HG02870 (cell line): ENCODE data around the gene UBE2U.

Experiments
- ATAC-seq: cut with Tn5 transposase; IDR thresholded peaks from one replicate; pipeline ENCODE4 v1.9.1; 2021; ENCODE audit warnings: mild to moderate bottlenecking, moderate library complexity; ENCODE audit not compliant: unreplicated experiment

Gene UBE2U, protein sequence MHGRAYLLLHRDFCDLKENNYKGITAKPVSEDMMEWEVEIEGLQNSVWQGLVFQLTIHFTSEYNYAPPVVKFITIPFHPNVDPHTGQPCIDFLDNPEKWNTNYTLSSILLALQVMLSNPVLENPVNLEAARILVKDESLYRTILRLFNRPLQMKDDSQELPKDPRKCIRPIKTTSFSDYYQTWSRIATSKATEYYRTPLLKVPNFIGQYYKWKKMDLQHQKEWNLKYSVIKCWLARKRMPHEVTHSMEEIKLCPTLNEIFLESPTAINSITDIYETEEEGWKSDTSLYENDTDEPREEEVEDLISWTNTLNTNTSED

GRCh38 chr1:64203420-64203819, at the start of gene UBE2U:
Gene UBE2U, plus strand, starts transcription at chr1:64203623. Its CDS starts 428 bp downstream, at chr1:64204051.
- no peak for ATAC-seq

GRCh38 chr1:64155278-64155677, 48.1 kb upstream of the UBE2U start:
- no peak for ATAC-seq

DNA sequence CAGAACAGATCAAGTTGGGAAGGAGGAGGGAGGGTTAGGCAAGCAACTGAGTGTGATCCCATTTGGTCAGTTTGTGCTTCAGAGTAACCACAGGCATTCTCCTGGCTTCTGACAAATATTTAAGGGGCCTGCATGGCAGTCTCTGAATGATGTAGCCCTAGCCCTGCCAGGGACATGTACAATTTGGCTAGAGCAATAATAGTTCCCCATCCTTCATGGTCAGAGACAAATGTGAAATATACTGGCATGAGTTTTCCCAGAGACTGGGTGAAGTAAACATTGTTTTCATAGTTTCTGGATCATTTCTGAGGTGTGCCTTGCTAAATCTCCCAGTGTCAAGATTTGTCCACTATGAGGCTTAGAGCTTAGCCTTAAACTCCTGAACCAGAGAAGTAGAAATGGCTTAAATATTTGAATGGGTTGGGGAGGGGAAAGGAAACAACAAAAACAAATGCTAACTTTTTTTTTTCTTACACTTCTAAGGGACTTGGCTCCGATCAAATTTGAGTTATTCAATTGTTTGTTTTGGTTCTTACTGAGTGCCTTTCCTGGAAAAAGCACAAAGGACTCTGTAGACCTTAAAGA, 42.0 kb upstream of the UBE2U start:
- ATAC-seq, result no peak

GRCh38 chr1:64162151-64162550, 41.3 kb upstream of the UBE2U start:
- no peak for ATAC-seq

- no peak for ATAC-seq
Measured at GRCh38 chr1:64162804-64163203, 40.6 kb upstream of the UBE2U start.

- ATAC-seq, result no peak
Measured at GRCh38 chr1:64163431-64163830, 40.0 kb upstream of the UBE2U start.

DNA sequence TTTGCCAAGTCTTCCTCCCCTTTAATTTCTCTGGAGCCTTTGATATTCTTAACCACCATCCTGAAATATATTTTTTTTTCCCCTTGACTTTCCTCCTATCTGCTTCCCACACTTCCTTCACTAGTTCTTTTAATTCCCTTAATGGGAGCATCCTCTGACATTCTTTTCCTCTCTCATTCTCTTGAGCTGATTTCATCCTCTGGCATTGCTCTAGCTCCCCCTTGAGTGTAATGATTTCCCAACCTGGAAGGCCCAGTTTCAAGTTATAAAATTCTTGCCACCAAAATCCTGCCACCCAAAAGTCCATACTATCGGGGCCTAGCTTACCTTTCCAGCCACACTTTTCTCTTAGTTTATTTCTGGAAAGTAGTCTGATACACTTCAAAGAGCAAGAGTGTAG, 39.5 kb upstream of the UBE2U start:
- no peak for ATAC-seq

GRCh38 chr1:64166629-64167028, 36.8 kb upstream of the UBE2U start:
- no peak for ATAC-seq

GRCh38 chr1:64167176-64167575, 36.2 kb upstream of the UBE2U start:
- ATAC-seq, result no peak

DNA sequence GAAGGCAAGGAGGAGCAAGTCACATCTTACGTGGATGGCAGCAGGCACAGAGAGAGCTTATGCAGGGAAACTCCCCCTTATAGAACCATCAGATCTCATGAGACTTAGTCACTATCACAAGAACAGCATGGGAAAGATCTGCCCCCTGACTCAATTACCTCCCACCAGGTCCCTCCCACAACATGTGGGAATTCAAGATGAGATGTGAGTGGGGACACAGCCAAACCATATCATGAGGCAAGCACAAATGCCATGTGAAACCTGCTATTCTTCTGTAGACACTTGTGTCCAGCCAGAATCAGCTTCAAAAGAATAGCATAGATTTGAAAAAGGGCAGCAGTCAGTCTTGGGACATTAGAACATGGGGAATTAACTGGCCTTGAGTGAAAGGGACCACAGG, 32.2 kb upstream of the UBE2U start:
- no peak for ATAC-seq

DNA sequence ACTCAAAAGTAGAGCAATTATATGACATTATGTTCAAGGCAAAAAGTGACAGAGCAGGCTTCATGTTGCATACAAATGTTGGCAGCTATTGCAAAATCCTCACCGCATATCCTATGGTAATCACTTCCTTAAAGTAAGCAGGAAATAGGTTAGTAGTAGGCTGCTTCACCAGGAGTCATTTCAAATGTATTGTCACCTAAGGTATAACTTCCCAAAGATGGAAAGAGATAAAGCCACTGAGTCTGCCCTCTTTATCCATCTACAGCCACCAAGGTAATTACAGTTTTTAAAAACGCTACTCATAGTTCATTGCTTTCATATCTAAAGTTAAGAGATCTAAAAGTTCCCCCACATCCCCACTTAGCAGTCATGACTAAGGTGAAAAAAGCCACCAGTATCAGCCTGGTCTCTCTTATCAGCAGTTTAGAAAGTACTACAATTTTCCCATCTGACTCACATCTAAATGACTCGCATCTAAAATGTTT, 31.6 kb upstream of the UBE2U start:
- peak; percentile 86 for ATAC-seq

DNA sequence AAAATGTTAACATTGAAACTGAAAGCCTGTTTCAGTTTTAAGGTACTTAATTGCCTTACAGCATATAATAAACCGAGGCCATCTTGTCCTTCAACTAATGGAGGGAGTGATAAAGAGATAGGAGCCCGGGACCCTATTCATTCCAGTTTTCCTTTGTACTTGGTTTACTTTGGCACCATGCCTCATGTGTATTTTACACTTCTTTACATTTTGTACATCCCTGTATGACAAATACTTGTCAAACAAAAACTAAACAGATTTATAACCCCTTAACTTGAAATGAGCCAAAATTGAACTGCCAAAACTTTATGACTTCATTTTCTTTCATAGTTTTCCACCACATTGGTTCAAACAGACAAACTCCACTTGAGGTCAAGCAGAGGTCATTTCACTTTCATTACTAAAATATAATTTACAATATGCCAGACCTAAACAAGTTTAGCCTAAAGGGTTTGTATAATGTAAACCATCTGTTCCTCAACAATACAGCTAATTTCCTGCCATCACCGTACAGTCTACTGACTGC, 30.9 kb upstream of the UBE2U start:
- ATAC-seq, result peak; percentile 50

DNA sequence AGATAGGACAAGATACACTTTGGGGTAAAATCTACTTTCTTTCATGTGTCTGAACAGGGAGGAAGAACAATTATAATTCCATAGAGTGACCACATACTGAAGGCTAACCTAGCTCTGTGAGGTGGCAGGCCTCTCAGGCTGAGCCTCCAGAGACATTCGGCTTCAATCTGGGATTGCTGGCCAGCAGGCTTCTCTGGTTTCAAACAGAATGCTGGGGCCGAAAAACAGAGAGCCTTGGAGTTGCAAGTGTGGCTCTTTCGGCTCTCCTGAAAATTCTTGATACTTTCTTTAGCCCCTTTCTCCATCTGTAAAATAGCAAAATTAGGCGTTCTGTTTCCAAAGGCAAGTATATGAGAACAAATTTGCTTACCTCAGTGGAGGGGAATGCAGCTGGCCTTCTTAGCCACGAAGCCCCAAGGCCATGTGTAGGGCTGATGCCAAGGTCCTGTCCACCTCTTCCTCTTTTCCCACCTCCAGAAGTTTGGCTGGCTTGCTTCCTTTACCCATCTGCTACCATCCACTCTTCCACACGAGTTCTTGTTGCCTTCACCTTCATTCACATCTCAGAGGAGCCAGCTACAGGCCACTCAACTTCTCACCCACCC, 30.0 kb upstream of the UBE2U start:
- no peak for ATAC-seq

DNA sequence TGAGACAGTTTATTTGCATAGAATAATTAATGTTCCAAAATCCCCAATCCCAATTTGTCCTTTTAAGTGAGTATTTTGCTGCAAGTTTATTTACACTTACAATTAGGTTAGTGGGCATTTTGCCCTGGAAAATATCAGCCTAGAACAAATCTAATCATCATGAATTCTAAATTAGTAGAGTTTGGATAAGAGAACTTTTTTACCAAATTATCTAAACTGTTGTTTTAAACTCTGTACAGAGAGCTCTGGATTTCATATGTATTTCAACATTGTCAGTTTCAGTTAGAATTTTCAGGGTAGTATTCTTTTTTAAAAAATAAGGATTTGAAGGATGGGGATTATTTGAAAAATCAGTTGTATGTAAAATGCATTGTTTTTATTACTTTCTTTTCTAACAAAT, 27.8 kb upstream of the UBE2U start:
- ATAC-seq, result no peak

GRCh38 chr1:64176659-64177058, 26.8 kb upstream of the UBE2U start:
- no peak for ATAC-seq

DNA sequence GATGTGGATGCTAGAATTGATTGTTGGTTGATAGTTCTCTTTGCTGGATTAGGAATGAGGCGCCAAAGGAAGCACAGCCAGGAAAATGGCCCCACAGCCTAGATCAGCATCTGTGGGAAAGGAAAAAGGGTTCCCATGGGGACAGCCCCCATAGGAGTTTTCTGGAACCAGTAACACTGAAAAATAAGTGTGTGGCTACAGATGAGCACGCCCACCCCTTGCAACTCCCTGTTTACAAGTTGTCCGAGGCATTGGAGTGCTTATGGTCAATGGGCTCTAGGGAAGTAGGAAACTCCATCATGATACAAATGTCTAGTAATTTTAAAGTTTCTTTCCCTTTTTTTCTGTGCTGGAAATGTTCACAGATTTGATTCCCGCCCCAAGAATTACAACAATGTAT, 23.8 kb upstream of the UBE2U start:
- no peak for ATAC-seq

GRCh38 chr1:64182207-64182606, 21.2 kb upstream of the UBE2U start:
- ATAC-seq, result no peak

DNA sequence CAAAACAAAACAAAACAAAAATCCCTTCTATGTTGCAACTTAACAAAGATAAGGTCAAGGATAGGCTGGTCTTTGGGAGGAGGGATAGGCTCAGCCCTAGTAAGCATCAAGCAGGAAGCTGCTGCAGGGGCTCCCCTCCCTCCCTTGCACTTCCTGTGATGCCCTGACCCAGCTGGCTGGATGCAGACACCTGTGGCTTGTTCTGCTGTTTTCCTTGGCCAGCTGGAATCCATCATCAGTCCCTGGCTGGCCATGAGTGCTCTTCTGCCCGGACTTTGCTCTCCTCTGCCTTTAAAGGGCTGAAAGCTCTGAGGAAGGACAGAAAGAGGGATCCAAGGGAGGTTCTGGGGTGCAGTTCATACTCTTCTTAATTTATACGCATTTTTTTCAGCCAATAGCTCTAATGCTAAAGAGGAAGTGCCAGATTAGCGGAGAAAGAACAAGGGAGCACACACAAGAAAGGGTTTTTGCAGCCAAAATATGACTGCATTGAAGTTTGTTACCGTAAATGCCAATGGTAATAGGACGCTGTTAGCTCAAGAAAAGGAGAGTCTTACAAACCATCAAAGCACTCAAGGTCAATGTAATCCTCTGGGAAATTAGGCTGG, 19.9 kb upstream of the UBE2U start:
- no peak for ATAC-seq

- ATAC-seq, result no peak
Measured at GRCh38 chr1:64184003-64184440, 19.4 kb upstream of the UBE2U start.

GRCh38 chr1:64186138-64186897, 17.1 kb upstream of the UBE2U start:
- no peak for ATAC-seq

GRCh38 chr1:64186898-64187280, 16.5 kb upstream of the UBE2U start:
- no peak for ATAC-seq
